ENCODE measurements around the gene PLEKHM2.

Gene PLEKHM2

DNA sequence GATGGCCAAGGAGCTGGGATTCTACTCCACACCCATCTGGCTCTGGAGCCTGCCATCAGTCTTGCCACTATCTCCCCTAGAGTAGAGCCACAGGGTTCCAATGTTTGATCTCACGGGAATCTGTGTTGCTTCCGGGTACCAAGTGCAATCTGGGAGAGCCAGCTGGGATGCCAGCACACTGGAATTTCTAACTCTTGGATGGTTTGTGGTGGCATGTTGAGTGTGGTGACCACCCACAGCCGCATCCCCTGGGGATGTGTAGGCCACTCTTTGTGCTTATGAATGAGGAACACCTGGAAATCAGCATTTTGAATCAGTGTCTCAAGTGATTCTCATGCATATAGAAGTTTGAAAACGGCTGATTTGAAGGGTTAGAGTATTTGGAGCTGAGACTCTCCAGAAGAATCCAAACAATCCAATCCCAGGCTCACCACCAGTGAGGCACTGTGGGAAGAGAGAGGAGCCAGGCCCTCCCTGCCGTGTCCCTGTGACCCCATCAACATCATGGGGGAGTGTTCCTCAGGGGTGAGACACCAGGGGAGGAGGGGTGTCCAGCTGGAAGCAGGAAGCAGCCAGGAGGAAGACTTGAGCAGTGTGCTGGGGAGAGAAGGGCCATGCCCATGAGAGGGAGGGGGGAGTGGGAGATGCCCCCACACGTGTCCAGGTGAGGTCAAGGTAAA, 87.9 kb downstream of the PLEKHM2 start:
- H3K9me3 Mint-ChIP-seq, result no peaks in the 10 kb centered on the region
- no peaks in the 10 kb centered on the region for H3K4me1 Mint-ChIP-seq
- no peaks in the 10 kb centered on the region for H3K36me3 Mint-ChIP-seq (ENCODE audit: low read depth)
- H3K27ac Mint-ChIP-seq, result no peak overlapping the region
- H3K4me3 Mint-ChIP-seq, result no peak overlapping the region
- H3K27me3 Mint-ChIP-seq, result peaks cover 7% of the 10 kb centered on the region
- DNase-seq (no peak), ATAC-seq (no peak)

GRCh38 chr1:15775706-15776105, 91.6 kb downstream of the PLEKHM2 start:
- DNase-seq, result no peak
- no peak for ATAC-seq
- H3K4me3 Mint-ChIP-seq, result no peak overlapping the region
- H3K36me3 Mint-ChIP-seq (ENCODE audit: low read depth), result no peaks in the 10 kb centered on the region
- no peak overlapping the region for H3K27ac Mint-ChIP-seq
- no peaks in the 10 kb centered on the region for H3K4me1 Mint-ChIP-seq
- H3K9me3 Mint-ChIP-seq, result no peaks in the 10 kb centered on the region
- H3K27me3 Mint-ChIP-seq, result peaks cover 5% of the 10 kb centered on the region

- Mint-ChIP-seq H3K27ac (no peak overlapping the region), H3K4me3 (no peak overlapping the region), H3K36me3 (ENCODE audit: low read depth) (no peaks in the 10 kb centered on the region), H3K4me1 (no peaks in the 10 kb centered on the region), H3K27me3 (peaks cover 2% of the 10 kb centered on the region), H3K9me3 (no peaks in the 10 kb centered on the region)
- DNase-seq, result no peak
- ATAC-seq, result no peak
Measured at GRCh38 chr1:15777909-15778707, 94.0 kb downstream of the PLEKHM2 start.

All from activated naive CD8-positive, alpha-beta T cell treated with anti-CD3 and anti-CD28 coated beads, Interleukin-2, amount 50 U/mL, for 24 hours (primary cell).